GM21423 (cell line): ENCODE results near the gene CYP27B1.
"Not testable (repeated sequence)": the region's sequence is repeated elsewhere in the genome, so short reads cannot be mapped to it uniquely, and the experiment has no call there.

Source experiments
- ATAC-seq: cut with Tn5 transposase; IDR thresholded peaks from one replicate; pipeline ENCODE4 v1.9.1; 2021; ENCODE audit warnings: mild to moderate bottlenecking, moderate library complexity; ENCODE audit not compliant: unreplicated experiment

Gene CYP27B1

GRCh38 chr12:57723630-57723962 is 43.3 kb downstream of the CYP27B1 start:
- ATAC-seq: no peak

GRCh38 chr12:57722716-57723629 is 43.9 kb downstream of the CYP27B1 start:
- ATAC-seq: no peak

- ATAC-seq: not testable (repeated sequence)
Measured at GRCh38 chr12:57721846-57722608, 44.9 kb downstream of the CYP27B1 start.

- no peak for ATAC-seq
Measured at GRCh38 chr12:57720606-57721595, 46.0 kb downstream of the CYP27B1 start.

GRCh38 chr12:57719777-57720605 is 46.9 kb downstream of the CYP27B1 start:
- no peak for ATAC-seq

- no peak for ATAC-seq
Measured at GRCh38 chr12:57718641-57719528, 48.0 kb downstream of the CYP27B1 start.

- no peak for ATAC-seq
Measured at GRCh38 chr12:57717846-57718640, 48.8 kb downstream of the CYP27B1 start.

- ATAC-seq: no peak
Measured at GRCh38 chr12:57717131-57717530, 49.7 kb downstream of the CYP27B1 start.

GRCh38 chr12:57716305-57716704 is 50.6 kb downstream of the CYP27B1 start:
- no peak for ATAC-seq

- no peak for ATAC-seq
Measured at GRCh38 chr12:57715786-57716185, 51.1 kb downstream of the CYP27B1 start.

GRCh38 chr12:57715036-57715748 is 51.7 kb downstream of the CYP27B1 start:
- ATAC-seq: not testable (repeated sequence)

GRCh38 chr12:57713209-57713608 is 53.7 kb downstream of the CYP27B1 start:
- no peak for ATAC-seq

- no peak for ATAC-seq
Measured at GRCh38 chr12:57712701-57713100, 54.2 kb downstream of the CYP27B1 start.
